Activated CD4-positive, alpha-beta memory T cell treated with anti-CD3 and anti-CD28 coated beads, Interleukin-2, amount 10 ng/mL, durations not matched to agents 7 days and 5 days (primary cell): ENCODE measurements around the gene OOSP4A. TPM values are rescaled to one million over a fixed set of nuclear protein-coding genes. Genes with fewer than 3 reads are reported as not detected.

Experiments used
- CTCF ChIA-PET: fragments of 350-600 bp; sonication (Branson Sonifier 250); formaldehyde crosslinking; loops from one replicate; lab custom pipeline; 2021; ENCODE audit warnings: antibody characterized with exemption, inconsistent platforms; lab: Charles Lee
- POLR2A ChIA-PET: fragments of 350-600 bp; sonication (Branson Sonifier 250); formaldehyde crosslinking; loops from one replicate; lab custom pipeline; 2021; ENCODE audit warnings: antibody characterized with exemption; lab: Charles Lee
- DNase-seq: peaks from one replicate; pipeline ENCODE4 v3.0.0-alpha.2; 2020
- H3K27ac Mint-ChIP-seq: one replicate; pipeline ENCODE4 v1.8.0; 2021; ENCODE audit warnings: mild to moderate bottlenecking, mixed read lengths
- H3K27me3 Mint-ChIP-seq: one replicate; pipeline ENCODE4 v1.8.0; 2021; ENCODE audit warnings: mixed read lengths
- H3K36me3 Mint-ChIP-seq: one replicate; pipeline ENCODE4 v1.8.0; 2021; ENCODE audit warnings: low read depth, mixed read lengths
- H3K4me1 Mint-ChIP-seq: one replicate; pipeline ENCODE4 v1.8.0; 2021; ENCODE audit warnings: mixed read lengths
- H3K4me3 Mint-ChIP-seq: one replicate; pipeline ENCODE4 v1.8.0; 2021; ENCODE audit warnings: mild to moderate bottlenecking, mixed read lengths
- H3K9me3 Mint-ChIP-seq: one replicate; pipeline ENCODE4 v1.8.0; 2021; ENCODE audit warnings: mixed read lengths
- total RNA-seq, 2 experiments: library from RNA; stranded (reverse); gene quantifications; one replicate each; pipeline ENCODE4 v1.2.3, GENCODE V29; 2021

Gene OOSP4A
- total RNA-seq, 2 experiments from 2014 or later = not detected

DNA sequence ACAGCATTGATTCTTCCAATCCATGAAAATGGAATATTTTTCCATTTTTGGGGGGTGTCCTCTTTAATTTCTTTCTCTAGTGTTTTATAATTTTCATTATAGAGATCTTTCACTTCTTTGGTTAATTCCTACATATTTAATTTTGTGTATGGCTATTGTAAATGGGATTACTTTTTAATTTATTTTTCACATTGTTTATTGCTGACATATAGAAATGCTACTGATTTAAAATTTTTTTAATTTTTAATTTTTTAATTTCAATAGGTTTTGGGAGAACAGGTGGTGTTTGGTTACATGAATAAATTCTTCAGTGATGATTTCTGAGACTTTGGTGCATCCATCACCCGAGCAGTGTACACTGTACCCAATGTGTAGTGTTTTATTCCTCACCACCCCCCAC is 26.6 kb downstream of the OOSP4A start:
- H3K27me3 Mint-ChIP-seq = peaks cover 2% of the 10 kb centered on the region
- no peaks in the 10 kb centered on the region for H3K36me3 Mint-ChIP-seq
- DNase-seq = no peak
- H3K4me1 Mint-ChIP-seq = no peaks in the 10 kb centered on the region
- H3K4me3 Mint-ChIP-seq = no peak overlapping the region
- CTCF ChIA-PET = no interaction called here
- H3K9me3 Mint-ChIP-seq = peaks cover 4% of the 10 kb centered on the region
- no peak overlapping the region for H3K27ac Mint-ChIP-seq
- POLR2A ChIA-PET = no interaction called here

DNA sequence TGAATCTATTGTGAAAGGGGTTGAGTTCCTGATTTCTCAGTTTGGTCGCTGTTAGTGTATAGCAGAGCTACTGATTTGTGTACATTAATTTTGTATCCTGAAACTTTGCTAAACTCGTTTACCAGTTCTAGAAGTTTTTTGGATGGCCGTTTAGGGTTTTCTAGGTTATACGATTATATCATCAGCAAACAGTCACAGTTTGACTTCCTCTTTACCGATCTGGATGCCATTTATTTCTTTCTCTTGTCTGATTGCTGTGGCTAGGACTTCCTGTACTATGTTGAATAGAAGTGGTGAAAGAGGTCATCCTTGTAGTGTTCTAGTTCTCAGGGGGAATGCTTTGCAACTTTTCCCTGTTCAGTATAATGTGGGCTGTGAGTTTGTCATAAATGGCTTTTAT is 28.6 kb downstream of the OOSP4A start:
- no peak for DNase-seq
- ChIA-PET CTCF (no interaction called here), POLR2A (no interaction called here)
- H3K4me1 Mint-ChIP-seq = no peaks in the 10 kb centered on the region
- H3K27ac Mint-ChIP-seq = no peak overlapping the region
- H3K27me3 Mint-ChIP-seq = no peaks in the 10 kb centered on the region
- peaks cover 4% of the 10 kb centered on the region for H3K9me3 Mint-ChIP-seq
- H3K36me3 Mint-ChIP-seq = no peaks in the 10 kb centered on the region
- no peak overlapping the region for H3K4me3 Mint-ChIP-seq

DNA sequence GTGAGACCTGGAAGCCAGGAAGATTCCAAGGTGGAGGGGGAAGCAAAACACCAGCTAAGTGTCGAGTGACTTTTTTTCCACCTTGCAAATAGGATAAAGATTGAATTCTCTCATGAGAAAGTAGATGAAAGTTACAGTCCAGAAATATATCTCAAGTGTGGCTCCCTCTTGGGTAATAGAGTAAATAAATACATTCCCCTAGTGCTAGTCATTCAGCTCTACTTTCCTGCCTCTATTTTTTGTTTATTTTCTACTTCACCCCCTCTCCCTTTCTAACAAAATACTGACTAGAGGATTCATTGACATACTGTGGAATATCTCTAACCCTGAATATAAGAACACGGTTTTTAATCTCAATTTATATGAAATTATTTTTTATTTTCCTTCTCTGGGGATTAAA is 34.0 kb downstream of the OOSP4A start:
- Mint-ChIP-seq H3K36me3 (no peaks in the 10 kb centered on the region), H3K4me1 (no peaks in the 10 kb centered on the region), H3K4me3 (no peak overlapping the region), H3K27me3 (peaks cover 4% of the 10 kb centered on the region), H3K9me3 (no peaks in the 10 kb centered on the region), H3K27ac (no peak overlapping the region)
- DNase-seq = no peak
- CTCF ChIA-PET = no interaction called here
- POLR2A ChIA-PET = no interaction called here

DNA sequence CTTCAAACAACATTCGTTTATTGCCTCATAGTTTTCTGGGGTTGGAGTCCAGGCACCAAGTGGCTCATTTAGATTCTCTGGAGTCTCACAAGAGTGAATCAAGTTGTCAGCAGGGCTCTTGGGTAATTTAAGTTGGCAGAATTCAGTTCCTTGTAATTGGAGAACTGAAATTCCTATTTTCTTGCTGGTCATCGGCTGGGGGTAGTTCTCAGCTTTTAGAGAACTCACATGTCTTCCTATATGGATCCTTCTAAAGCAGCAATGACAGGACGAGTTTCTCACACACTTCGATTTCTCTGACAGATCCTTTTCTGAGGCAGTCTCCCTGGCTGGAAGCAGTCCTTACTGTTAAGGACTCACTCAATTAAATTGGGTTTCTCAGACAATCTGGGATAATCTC is 35.9 kb downstream of the OOSP4A start:
- Mint-ChIP-seq H3K27ac (no peak overlapping the region), H3K4me1 (no peaks in the 10 kb centered on the region), H3K4me3 (no peak overlapping the region), H3K27me3 (peaks cover 5% of the 10 kb centered on the region), H3K9me3 (no peaks in the 10 kb centered on the region), H3K36me3 (no peaks in the 10 kb centered on the region)
- ChIA-PET CTCF (interaction anchor here (0.9 kb wide), 1 partner anchor 24 kb away, joined by 3 read pairs; no protein-coding TSS in a partner anchor), POLR2A (no interaction called here)
- no peak for DNase-seq

DNA sequence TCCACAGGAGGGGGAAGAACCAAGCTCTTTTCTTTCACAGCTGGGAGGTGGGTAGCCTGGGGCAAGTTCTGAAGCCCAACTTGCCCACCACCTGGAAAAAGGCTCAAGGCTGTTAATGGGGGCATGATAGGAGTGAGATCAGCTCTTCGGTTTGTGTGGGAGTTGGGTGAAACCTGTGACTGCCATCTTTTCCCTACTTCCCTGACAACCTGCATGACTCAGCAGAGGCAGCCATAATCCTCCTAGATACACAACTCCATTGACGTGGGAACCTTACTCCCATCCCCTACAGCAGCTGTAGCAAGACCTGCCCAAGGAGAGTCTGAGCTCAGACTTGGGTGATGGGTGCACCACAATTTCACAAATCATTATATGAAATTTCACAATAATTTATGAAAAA is 39.9 kb downstream of the OOSP4A start:
- peaks cover 6% of the 10 kb centered on the region for H3K27me3 Mint-ChIP-seq
- ChIA-PET POLR2A (no interaction called here), CTCF (interaction anchor here (0.6 kb wide), 1 partner anchor 266 kb away, joined by 3 read pairs; no protein-coding TSS in a partner anchor)
- no peaks in the 10 kb centered on the region for H3K4me1 Mint-ChIP-seq
- H3K36me3 Mint-ChIP-seq = no peaks in the 10 kb centered on the region
- no peaks in the 10 kb centered on the region for H3K9me3 Mint-ChIP-seq
- no peak for DNase-seq
- no peak overlapping the region for H3K27ac Mint-ChIP-seq
- H3K4me3 Mint-ChIP-seq = no peak overlapping the region

DNA sequence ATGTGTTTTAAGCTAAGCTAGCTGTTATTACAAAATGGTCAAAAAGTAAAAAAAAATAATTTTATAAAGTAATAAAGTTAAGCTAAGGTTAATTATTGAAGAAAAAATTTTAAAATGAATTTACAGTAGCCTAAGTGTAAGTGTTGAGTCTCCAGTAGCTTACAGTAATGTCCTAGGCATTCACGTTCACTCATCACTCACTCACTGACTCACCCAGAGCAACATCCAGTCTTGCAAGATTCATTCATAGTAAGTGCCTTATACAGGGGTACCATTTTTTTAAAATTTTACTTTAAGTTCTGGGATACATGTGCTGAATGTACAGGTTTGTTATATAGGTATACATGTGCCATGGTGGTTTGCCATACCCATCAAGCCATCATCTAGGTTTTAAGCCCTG is 41.5 kb downstream of the OOSP4A start:
- CTCF ChIA-PET = no interaction called here
- POLR2A ChIA-PET = no interaction called here
- Mint-ChIP-seq H3K4me1 (no peaks in the 10 kb centered on the region), H3K4me3 (no peak overlapping the region), H3K9me3 (no peaks in the 10 kb centered on the region), H3K27me3 (peaks cover 10% of the 10 kb centered on the region), H3K36me3 (no peaks in the 10 kb centered on the region), H3K27ac (no peak overlapping the region)
- no peak for DNase-seq

DNA sequence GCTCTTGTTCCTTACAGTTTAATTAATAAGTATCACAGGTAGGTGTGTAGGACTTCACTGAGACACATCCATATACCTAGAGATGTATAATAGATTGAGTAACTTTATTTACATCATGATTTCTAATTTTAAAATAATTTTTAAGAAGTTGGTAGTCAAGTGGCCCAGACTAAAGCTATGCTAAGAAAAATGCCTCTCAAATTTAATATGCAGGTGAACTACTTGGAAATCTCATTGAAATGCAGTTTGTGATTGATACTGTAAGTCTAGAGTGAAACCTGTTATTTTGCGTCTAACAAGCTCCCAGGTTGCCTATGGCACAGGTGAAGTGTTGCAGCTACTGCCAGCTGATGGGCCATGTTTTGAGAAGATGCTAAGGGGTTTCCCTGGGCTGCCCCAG is 53.0 kb downstream of the OOSP4A start, which contains the start of gene OOSP4B:
Gene OOSP4B (plus strand): TSS at position 301 of the 400 bp plus-strand sequence.
- H3K9me3 Mint-ChIP-seq = no peaks in the 10 kb centered on the region
- H3K4me1 Mint-ChIP-seq = no peaks in the 10 kb centered on the region
- no peak within 1 kb of the TSS for H3K4me3 Mint-ChIP-seq
- ChIA-PET POLR2A (no interaction called here), CTCF (no interaction called here)
- no peaks in the 10 kb centered on the region for H3K27me3 Mint-ChIP-seq
- DNase-seq = no peak
- no peak within 1 kb of the TSS for H3K27ac Mint-ChIP-seq
- H3K36me3 Mint-ChIP-seq = no peaks in the 10 kb centered on the region

DNA sequence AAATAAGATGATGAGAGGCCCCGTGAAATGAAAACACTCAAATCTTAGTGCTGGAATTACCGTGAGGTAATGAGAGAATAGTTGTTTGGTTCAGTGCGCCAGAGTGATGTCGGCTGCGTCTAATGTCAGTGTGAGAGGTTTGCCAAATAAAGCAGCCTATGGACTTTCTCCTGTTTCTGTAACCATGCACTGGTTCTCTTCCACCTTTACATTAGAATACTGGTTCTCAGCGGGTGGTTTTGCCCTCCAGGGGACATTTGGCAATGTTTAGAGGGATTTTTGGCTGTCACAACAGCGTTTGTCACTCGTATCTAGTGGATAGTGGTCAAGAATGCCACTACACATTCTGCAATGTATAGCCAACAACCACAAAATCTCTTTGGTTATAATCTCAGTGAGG is 54.2 kb downstream of the OOSP4A start:
- H3K9me3 Mint-ChIP-seq = no peaks in the 10 kb centered on the region
- CTCF ChIA-PET = no interaction called here
- H3K4me3 Mint-ChIP-seq = no peak overlapping the region
- H3K36me3 Mint-ChIP-seq = no peaks in the 10 kb centered on the region
- no peak overlapping the region for H3K27ac Mint-ChIP-seq
- no peaks in the 10 kb centered on the region for H3K4me1 Mint-ChIP-seq
- POLR2A ChIA-PET = no interaction called here
- no peaks in the 10 kb centered on the region for H3K27me3 Mint-ChIP-seq
- no peak for DNase-seq

Other genes with a start within 250 kb of the OOSP4A start
- gene STX3, start 208.7 kb upstream of the OOSP4A start, total RNA-seq = 10 to 100 TPM; 89.1 to 92.3 TPM
- 10 to 100 TPM; 77.0 to 77.7 TPM for gene MRPL16, start 153.3 kb upstream of the OOSP4A start, total RNA-seq
- gene CBLIF, start 118.5 kb upstream of the OOSP4A start, total RNA-seq = not detected
- not detected for gene TCN1, start 97.5 kb upstream of the OOSP4A start, total RNA-seq
- gene OOSP3, start 85.3 kb upstream of the OOSP4A start, total RNA-seq = not detected
- not detected for gene OOSP1, start 25.6 kb upstream of the OOSP4A start, total RNA-seq
- not detected for gene OOSP4B, start 53.1 kb downstream of the OOSP4A start, total RNA-seq
- not detected for gene OOSP2, start 76.4 kb downstream of the OOSP4A start, total RNA-seq
- not detected for gene MS4A3, start 92.6 kb downstream of the OOSP4A start, total RNA-seq
- gene MS4A2, start 124.6 kb downstream of the OOSP4A start, total RNA-seq = not detected
- gene MS4A6A, start 219.1 kb downstream of the OOSP4A start, total RNA-seq = not detected